Hepatocyte (in vitro differentiated cells): ENCODE measurements around the gene ZNF462.

Experiments used
- EZH2 ChIP-seq: fragments of 200-600 bp; sonication (generic); IDR thresholded peaks from 2 replicates; pipeline ENCODE4 v1.6.1; 2016; ENCODE audit warnings: antibody characterized with exemption, mild to moderate bottlenecking, borderline replicate concordance
- EZH2phosphoT487 ChIP-seq: fragments of 200-600 bp; sonication (generic); IDR thresholded peaks from one replicate; pipeline ENCODE4 v1.6.1; 2018; ENCODE audit warnings: antibody characterized with exemption, mild to moderate bottlenecking, low read depth, moderate library complexity; ENCODE audit not compliant: unreplicated experiment, severe bottlenecking
- TF ChIP-seq, protein P1 (sequence below): fragments of 200-600 bp; sonication (generic); IDR thresholded peaks from 2 replicates; pipeline ENCODE4 v1.5.1; 2016; ENCODE audit warnings: antibody characterized with exemption, mild to moderate bottlenecking; ENCODE audit not compliant: poor library complexity

DNA sequence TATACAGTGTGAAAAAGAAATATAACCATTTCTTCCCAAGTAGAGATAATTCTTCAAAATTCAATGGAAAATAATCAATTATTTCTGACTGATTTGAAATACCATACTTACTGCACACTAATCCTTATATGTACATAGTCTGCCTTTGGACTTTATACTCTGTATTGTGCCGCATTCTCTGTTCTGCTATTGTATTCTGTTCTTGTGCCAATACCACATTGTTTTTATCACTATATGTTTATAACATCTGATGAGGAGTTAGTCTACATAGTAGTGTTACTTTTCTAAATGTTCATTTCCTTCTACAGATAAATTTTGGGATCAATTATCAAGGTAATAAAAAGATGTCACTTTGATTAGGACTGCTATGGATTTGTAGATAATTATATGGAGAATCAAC is 16.7 kb upstream of the ZNF462 start:
- TF ChIP-seq, protein P1, sequence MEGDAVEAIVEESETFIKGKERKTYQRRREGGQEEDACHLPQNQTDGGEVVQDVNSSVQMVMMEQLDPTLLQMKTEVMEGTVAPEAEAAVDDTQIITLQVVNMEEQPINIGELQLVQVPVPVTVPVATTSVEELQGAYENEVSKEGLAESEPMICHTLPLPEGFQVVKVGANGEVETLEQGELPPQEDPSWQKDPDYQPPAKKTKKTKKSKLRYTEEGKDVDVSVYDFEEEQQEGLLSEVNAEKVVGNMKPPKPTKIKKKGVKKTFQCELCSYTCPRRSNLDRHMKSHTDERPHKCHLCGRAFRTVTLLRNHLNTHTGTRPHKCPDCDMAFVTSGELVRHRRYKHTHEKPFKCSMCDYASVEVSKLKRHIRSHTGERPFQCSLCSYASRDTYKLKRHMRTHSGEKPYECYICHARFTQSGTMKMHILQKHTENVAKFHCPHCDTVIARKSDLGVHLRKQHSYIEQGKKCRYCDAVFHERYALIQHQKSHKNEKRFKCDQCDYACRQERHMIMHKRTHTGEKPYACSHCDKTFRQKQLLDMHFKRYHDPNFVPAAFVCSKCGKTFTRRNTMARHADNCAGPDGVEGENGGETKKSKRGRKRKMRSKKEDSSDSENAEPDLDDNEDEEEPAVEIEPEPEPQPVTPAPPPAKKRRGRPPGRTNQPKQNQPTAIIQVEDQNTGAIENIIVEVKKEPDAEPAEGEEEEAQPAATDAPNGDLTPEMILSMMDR = no peak
- TF ChIP-seq EZH2phosphoT487 = no peak
- TF ChIP-seq EZH2 = no peak
